HG02588 (cell line): ENCODE measurements around the gene ADD3.
A peak's percentile ranks its signal among the peaks of the same experiment; 100 is the strongest.
"Not testable (repeated sequence)": the region's sequence is repeated elsewhere in the genome, so short reads cannot be mapped to it uniquely, and the experiment has no call there.

Experiments used
- ATAC-seq: cut with Tn5 transposase; IDR thresholded peaks from one replicate; pipeline ENCODE4 v1.9.1; 2021; ENCODE audit warnings: mild to moderate bottlenecking, moderate library complexity; ENCODE audit not compliant: unreplicated experiment

Gene ADD3

GRCh38 chr10:110032801-110033700 lies 25.3 kb downstream of the ADD3 start:
- no peak for ATAC-seq

DNA sequence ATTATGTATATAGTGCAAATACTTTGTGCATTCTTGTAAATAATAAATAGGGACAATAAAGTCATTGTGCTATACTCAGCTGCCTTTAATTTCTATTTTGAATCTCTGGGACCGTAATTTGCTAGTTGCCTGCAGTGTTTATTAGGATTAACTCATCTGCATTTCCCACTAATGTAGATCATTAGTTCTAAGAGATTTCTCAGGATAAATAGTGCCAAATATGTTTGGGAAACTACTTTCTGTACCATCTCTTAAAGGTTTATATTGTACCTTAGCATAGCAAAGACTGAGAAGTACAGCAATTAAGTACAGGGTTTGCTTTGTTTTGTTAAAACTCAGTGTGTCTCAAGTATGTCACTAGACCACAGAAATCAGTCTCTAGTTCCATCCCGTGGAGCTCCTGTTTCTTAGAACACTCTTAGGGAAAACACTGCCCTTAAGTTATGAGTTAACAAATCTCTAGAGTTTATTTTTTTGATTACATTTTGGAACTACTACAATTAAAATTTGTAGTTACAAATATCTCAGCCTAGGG lies 26.0 kb downstream of the ADD3 start:
- ATAC-seq, result no peak

DNA sequence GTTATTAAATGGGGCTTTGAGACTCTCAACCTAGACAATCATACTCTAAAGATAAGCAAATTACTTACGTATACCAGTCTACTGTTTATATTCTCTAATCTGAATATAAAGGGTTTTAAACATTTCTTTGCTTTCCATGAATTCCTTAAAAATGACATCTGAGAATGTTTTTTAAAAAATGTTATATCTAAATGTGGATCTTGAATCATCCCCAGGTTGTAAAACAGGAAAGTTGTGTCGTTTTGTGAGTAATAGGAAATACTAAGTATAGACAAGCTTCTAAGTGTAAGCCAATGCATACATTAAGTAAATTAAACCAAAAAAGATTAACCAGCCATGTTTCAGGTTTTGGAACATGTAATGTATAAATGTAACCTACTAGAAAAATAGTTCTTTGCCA lies 26.8 kb downstream of the ADD3 start:
- ATAC-seq, result no peak

- no peak for ATAC-seq
These were observed 27.5 kb downstream of the ADD3 start for GRCh38 chr10:110035070-110035921.

GRCh38 chr10:110036640-110037039 lies 28.9 kb downstream of the ADD3 start:
- peak; percentile 75 for ATAC-seq

GRCh38 chr10:110039254-110039653 lies 31.5 kb downstream of the ADD3 start:
- no peak for ATAC-seq

DNA sequence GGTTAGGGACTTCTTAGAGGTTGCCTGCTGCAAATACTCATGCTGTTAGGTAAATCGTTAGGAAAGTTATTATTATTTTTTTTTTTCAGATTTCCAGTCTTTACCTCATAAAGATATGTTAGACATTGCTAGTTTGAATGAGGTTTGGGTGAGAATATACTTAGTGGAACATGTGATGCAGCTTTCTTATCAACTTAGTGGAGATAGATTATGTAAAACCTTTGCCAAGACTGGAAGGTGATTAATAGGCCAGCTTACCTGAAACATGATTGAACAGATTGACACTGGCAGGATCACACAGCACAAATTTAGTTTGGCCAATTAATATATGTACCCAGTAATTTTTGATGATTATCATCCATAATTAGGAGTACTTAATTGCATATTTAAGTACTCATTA lies 32.3 kb downstream of the ADD3 start:
- no peak for ATAC-seq

DNA sequence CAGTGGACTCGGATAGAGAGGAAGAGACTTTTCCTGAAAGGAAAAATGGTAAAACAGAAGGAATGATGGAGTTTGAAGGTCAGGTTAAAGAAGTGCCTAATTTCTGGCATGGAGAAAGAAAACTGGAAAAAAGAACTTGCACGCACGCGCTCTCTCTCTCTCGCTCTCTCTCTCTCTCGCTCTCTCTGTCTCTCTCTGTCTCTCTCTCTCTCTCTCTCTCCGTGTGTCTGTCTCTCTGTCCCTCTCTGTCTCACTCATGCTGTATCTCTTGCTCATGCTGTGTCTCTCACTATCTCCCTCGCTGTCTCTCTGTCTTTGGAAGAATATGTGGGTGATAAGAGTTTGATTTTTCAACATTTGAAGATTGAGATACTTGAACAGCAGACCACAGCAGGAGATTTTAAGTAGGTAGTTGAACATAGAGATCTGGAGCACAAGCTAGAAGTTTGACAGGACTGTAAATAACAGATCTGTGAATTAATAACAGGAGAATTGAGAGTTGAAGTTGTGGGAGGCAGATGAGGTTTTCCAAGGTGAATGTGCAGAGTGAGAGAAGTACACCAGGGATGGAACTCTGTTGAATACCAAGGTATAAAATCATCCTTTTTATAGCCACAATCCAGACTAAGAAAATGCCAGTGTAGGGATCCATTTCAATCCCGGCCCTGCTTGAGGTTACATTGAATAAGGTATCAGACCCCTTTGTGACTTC lies 33.1 kb downstream of the ADD3 start:
- ATAC-seq, result no peak

DNA sequence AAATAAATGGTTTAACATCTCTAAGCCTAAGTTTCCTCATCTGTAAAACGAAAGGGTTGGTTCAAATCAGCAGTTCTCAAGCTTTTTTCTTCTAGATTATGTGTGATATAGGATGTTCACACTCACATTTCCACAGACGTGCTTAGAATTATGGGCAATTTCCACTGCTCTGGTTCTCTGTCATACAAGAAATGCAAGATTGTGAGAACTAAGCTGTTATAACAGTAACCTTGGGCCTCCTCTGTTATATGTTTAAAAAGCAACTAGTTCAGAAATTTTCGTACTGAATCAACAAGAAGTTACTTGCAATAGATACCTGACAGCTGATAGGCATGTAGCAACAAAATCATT lies 33.7 kb downstream of the ADD3 start:
- ATAC-seq, result no peak

DNA sequence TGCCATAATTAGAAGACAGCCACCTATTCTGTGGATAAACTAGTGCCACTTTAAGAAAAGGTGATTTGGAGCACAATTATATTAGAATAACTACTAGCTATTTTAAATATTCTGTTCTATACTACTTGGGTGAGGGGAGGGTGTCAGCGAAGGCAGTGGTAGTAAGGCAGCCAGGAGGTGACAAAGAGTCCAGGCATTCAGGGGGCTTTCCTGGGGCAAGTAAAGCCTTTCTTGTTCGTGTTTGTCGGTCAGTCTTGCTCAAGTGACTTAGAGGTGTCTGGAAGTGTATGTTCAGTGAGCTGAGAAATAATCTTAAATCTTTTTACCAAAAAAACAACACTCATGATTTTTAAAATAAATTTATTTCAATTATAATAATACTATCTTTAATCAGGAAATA lies 34.4 kb downstream of the ADD3 start:
- ATAC-seq, result no peak

DNA sequence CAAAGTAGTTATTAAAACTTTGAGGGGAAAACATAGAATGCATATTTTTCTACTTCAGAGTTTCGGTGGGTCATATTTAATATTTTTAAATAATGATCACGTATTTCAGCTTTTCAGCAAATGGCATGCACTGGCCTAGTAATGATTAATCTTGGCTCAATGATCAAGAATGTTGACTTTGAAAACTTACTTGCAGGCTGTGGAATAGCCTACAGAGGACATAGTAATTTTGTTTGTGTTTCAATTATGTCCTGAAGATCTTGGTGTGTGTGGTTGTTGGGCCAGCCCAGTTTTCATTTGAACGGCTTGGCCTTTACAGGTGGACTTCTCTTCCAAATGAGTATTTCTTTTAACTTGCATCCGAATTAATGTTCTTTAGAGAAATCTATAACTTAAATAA lies 35.1 kb downstream of the ADD3 start:
- ATAC-seq, result no peak

DNA sequence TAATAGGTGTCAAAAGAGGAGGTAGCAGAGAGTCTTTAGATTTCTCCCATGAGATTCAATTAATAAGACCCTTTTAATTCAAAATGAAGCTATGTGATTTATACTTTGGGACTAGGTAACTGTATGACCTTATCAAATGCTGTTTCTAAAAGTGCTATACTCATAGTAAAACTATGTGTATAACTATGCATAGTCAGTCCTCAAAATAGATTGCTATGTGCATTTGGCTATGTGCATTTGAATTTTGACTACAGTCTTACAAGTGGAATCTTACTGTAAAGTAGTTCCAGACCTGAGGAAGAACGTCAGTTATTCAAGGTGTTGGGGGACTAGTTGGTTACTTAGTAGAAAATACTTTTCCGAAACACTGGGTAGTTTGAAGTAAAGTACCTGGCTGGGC lies 36.9 kb downstream of the ADD3 start:
- ATAC-seq, result no peak

- ATAC-seq, result no peak
These were observed 38.0 kb downstream of the ADD3 start for GRCh38 chr10:110045772-110046171.

GRCh38 chr10:110048145-110048544 lies 40.4 kb downstream of the ADD3 start:
- not testable (repeated sequence) for ATAC-seq

- no peak for ATAC-seq
These were observed 41.0 kb downstream of the ADD3 start for GRCh38 chr10:110048781-110049180.

DNA sequence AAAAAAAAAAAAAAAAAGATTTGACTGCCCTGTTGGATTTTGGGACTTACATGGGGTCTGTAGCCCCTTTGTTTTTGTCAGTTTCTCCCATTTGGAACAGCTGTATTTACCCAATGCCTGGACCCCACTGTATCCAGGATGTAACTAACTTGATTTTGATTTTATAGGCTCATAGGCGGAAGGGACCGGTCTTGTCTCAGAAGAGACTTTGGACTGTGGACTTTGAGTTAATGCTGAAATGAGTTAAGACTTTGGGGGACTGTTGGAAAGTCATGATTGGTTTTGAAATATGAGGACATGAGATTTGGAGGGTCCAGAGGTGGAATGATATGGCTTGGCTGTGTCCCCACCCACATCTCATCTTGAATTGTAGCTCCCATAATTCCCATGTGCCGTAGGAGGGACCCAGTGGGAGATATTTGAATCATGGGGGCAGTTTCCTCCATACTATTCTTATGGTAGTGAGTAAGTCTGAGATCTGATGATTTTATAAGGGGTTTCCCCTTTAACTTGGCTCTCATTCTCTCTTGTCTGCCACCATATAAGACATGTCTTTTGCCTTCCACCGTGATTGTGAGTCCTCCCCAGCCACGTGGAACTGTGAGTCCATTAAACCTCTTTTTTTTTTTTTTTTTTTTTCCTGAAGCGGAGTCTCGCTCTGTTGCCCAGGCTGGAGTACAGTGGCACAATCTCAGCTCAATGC lies 42.3 kb downstream of the ADD3 start:
- ATAC-seq, result not testable (repeated sequence)

DNA sequence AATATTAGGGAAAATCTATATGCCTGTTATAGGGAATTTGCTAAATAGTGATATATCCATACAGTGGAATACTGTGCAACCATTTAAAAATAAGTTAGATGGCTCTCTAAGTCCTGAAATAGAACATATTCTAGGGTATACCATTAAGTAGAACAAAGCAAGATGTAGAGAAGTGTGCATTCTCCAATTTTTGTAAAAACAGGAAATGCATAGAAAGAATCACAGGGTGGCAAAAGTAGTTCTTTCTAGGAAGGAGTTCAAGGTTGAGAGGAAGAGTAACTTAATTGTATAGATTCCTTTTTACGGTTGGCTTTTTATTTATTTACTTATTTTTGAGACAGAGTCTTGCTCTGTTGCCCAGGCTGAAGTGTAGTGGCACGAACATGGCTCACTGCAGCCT lies 43.7 kb downstream of the ADD3 start:
- no peak for ATAC-seq

DNA sequence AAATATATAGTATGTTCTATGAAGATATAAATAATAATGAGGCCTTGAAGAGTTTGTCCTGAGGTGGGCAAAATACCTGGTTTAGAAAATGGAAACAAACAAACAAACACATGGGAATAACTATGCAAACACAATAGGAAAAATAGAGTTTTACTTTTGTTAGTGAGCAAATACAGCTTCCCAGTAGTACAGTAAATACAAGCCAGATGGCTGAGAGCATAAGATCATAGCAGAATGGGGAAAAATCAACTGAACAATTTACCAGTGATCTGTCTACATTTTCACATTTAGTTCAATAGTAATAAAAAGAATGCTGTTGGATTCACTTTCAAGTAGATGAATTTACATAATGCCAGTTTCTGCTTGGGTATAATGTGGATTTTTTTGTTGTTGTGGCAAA lies 45.1 kb downstream of the ADD3 start:
- ATAC-seq, result no peak

- no peak for ATAC-seq
These were observed 49.0 kb downstream of the ADD3 start for GRCh38 chr10:110056822-110057221.

DNA sequence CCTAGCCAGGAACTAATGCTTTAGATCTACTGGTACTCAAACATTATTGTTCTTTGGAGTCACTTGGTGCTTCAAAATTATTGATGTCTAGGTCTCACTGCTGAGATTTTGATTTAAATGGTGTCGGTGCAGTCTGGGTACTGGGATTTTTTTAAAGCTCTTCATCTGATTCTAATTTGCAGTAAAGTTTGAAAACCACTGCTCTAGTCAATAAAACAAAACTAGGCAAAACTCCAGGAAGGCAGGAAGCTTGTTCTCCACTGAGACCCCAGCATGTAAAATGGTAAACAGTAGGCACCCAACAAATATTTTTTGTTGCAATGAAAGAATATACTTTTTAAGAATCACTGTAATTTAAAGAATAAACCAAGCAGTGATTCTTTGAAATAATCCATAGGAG lies 49.7 kb downstream of the ADD3 start:
- no peak for ATAC-seq

DNA sequence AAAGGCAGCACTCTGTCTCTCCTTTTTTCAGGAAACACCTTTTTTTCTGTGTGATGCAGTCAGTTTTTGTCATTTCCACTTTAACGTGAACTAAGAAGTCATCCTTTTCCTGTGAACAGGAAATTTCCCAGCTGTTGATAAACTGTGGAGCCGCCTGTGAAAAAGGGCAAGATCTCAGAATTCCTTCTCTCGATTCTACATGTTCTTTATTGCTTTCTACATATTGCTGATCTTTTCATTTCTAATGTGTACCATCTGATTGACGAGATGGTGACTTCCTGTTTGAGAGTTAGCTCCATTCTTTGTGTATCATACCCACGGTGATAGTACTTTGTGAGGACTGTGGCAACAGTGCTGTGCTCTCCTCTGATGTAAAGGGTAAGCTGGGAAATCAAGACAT lies 50.4 kb downstream of the ADD3 start:
- ATAC-seq, result no peak
